ENCODE results near the gene DARS1.
"Not testable (repeated sequence)": the region's sequence is repeated elsewhere in the genome, so short reads cannot be mapped to it uniquely, and the experiment has no call there.

The DARS1 gene

DNA sequence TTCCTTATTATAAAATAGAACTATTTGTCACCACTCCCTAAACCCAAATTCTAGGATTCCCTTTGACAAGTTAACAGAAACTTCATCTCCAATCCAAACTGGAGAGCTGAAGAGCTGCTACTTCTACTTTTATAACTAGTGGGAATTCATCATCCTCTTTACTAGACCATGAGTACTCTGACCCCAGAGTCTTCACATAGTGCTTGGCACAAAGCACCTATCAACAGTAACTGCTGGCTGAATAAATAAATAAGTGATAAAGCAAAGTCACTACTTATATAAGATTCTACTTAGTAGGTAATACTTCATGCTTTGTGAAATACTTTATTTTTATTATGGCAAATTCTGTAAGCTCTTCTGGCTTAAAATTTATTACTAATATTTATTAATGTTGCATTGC, 49.5 kb downstream of the DARS1 start:
- DNase-seq: no peak

DNA sequence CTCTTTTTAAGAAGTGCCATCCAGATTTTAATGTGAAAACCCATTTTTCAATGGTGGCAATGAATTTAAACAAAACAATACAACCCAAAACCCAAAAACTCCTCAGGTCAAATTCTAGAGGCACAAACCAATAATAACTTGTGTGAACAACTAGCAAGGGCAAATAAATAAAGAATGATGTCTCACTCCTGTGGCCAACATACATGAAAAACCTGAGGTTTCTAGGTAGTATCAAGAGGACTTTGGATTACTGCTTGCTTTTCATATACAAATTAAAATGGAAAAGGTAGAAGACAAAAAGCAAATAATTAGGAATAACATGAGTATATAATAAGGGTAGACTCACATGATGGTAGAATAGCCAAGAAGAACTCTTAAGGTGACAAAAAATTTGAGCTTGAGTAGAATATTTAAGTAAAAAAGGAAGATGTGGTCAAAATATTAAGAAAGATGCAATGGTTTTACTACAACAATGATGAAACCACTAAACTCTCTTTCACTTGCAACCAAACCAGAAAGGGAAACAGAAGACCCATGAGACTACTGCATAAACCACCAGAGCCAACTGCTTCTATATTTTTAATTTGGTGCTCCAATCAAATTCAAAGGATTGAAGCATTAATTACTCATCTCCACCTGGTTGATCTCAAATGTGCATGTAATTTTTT, 53.5 kb downstream of the DARS1 start:
- no peak for DNase-seq

DNA sequence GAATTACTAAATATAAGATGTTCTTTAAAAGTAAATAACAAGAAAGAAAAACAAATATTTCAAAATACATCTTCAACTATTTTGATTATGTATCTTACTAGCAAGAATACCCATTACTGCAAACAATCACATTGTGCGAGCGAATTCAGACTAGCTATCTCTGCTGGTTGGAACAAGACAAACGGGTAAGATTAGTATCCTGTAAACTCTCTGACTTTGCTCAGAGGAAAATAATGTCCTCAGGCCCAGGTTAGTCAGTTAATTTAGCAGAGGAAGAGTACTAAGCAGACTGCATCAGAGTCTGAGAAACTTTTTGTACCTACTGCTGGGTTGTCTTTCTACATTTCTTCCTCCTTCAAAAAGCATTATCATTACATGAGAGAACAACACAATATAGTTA, 58.8 kb downstream of the DARS1 start:
- DNase-seq: no peak

DNA sequence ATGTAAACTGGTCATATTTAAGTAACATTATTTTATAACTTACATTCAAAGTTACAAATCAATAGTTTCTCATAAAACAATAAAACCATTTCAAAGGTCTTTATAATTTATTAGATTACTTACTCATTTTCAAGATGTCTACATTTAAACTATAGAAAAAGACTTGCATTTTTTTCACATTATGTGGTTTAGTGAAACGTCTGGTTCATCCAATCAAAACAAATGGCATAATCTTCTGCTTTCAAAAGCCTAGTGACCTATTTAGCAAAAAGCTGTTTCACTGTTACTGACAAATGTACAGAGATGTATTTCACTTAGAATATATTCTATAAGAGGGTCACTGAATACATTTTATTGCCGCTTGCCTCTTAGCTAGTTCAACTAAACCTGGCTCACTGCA, 59.9 kb downstream of the DARS1 start:
- no peak for DNase-seq

DNA sequence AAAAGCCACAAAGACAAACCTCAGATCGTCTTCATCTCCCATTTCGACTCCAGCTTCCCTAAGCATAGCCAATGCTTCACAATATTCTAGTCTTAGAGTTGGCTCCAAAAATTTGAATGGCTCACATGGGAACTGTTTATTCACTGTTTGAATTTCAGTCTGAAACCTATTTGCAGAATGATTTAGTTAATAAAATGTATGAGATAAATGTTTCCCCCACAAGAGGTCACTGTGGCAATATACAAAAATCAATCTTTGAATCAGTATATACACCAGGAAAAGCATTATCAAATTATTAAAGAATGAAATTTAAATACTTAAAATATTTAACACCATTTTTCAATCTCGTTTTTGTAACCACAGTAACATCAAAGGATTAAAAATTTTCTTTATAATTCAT, 69.2 kb downstream of the DARS1 start:
- DNase-seq: no peak

DNA sequence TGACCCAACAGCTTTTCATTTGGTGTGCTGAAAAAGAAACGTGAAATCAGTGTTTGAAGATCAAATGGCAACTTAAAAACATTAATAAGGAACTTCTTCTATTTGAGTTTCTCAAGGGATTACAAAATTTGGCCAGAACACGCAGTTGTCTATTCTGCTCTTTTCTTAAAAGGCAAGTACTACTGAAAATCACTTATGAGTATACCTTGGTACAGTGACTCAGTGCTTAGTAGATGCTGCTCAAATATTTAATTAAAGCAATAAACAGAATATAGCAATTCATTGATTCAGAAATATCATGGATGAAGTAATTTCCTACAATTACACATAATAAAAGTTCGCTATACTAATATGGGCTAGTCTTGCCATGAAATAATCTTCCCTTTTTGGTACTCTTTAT, 70.9 kb downstream of the DARS1 start:
- DNase-seq: no peak

DNA sequence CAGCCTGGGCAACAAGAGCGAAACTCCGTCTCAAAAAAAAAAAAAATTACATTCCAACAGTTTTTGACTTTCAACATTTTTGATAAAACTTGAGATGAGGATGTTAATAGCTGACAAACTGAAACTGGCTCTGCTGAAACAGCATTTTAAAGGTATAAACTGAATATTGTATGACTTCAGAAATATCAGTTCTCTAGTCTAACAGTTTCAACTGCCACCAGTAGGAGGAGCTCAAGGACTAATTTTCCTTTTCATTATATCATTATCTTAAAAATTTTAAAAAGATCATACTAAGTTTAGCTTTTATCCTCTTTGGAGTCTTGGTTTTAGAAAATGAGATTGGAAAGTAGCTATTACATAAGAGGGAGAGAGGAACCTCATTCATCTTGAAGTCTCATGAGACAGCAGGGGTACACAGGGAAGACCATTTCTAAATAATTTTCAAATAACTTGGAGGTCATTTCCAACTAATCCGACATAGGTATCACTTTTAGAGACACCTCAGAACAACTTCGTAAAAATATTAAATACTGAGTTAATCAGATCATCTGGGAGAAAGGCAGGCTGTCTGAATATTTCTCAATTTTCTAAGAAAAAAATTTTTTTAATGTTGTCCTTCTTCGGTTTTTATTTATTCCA, 71.6 kb downstream of the DARS1 start:
- DNase-seq: no peak

DNA sequence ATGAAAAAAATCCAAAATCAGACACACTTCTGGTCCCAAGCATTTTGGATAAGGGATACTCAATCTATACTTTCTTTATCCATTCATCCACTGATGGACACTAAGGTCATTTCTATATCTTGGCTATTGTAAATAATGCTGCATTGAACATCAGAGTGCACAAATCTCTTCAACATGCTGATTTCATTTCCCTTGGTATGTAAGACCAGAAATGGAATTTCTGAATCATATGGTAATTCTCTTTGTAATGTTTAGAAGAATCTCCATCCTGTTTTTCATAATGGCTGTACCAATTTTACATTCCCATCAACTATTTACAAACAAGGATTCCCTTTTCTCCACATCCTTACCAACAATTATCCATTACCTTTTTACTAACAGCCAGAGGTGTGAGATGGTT, 75.5 kb downstream of the DARS1 start:
- DNase-seq: no peak

DNA sequence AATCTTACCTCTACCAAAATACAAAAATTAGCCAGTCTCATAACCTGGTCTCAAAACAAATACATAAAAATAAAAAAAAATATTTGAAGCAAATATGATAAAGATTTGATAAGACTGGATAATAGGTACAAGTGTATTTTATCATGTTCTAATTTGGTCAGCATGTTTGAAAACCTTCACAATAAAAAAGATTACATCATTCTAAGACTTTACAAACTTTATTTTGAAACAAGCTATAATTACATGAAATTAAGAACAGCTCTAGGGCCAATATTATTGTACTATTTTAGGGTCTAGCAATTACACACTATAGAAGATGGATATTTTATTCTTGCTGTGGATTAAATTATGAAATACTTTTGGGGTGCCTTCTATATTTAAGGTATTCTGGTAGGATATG, 79.7 kb downstream of the DARS1 start:
- no peak for DNase-seq

DNA sequence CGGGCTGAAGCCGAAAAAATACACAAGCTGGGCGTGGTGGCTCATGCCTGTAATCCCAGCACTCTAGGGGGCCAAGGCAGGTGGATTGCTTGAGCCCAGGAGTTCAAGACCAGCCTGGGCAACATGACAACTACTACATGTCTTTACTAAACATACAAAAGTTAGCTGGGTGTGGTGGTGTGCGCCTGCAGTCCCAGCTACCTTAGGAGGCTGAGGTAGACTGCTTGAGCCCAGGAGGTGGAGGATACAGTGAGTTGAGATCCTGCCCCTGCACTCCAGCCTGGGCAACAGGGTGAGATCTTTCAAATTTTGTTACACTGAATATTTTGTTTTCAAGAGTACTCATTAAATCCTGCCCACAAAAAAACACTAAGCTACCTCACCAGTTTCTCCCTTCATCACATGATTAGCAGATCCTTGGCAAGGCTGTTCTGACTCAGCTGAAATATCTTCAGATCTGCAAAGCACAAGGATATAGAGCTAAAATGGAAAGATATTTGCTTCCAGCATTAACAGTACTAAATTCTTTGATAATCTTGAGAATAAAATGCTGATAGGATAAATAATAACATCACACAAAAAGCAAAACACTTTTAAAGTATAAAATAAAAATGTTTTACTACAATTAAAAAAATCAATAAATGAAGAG, 81.0 kb downstream of the DARS1 start:
- DNase-seq: no peak

DNA sequence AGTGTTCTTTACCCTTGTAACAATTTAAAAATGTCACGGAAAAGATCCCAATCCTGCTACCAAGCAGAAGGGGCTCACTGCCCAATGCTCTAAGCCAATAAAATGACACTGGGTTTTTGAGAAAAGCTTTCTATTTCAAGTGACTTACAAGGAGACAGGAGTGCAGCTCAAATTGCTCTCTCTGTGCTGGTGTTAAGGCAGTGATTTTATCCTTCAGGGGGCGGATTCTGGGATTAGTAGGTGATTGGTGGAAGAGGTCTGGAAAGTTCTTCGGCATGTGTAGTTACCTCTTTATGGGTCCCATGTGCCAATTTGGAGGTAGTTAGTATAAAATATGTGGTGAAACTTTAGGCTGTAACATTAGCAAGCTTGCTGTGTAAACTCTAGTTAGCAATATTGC, 81.8 kb downstream of the DARS1 start:
- no peak for DNase-seq

DNA sequence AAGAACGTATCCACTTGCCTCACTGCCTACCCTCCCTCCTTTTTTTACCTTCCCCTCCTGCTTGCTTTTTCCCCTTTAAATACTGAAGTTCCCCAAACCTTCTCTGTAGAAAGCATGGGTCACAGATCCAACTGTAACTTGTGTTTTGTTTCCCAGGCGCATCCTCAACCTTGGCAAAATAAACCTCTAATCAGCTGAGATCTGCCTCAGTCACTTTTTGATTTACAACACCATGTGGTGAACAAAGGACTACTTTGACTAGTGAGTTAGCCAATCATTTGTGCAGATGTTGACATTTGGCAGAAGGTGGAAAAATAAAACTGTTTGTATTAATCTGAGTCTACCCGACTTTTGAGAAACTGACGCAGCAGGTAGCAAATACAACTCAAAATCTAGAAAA, 85.9 kb downstream of the DARS1 start:
- DNase-seq: no peak

DNA sequence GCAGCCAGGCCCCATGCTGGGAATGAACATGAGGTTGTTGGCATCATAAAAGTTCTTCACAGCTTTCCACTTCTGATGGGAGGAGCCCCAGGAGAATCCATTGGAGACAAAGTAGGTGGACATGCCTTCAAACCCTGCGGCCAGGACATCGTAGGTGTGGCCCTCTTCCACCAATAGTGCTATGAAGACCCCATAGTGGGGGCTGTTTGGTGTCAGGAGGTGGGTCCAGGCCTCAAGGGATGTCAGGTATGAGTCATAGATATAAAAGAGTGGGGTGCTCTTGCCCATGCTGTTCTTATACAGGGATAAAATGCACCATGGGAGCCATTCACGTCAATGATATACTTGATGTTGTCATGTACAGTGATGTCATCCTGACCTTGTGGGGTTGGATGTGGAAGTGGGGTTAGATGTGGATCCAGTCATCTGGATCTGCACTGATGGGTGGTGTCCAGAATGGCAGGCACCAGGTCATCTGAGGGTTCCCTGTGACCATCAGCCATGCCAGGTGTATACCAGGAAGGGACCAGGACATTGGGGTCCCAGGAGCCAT, 87.1 kb downstream of the DARS1 start:
- DNase-seq: no peak

DNA sequence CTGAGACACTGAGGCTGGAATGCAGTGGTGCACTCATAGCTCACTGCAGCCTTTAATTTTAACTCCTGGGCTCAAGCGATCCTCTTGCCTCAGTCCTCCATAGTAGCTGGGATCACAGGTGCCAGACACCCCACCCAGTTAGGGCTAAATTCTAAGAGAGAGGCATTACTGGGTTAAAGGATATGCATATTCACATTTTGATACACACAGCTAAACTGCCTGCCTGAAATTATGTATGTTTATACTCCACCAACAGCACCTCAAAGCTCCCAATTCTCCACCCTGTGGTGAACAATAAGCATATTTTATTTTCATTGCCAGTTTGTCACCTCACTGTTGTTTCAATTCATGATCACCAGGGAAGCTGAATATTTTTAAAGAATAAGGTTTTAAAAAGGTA, 90.5 kb downstream of the DARS1 start:
- DNase-seq: no peak

DNA sequence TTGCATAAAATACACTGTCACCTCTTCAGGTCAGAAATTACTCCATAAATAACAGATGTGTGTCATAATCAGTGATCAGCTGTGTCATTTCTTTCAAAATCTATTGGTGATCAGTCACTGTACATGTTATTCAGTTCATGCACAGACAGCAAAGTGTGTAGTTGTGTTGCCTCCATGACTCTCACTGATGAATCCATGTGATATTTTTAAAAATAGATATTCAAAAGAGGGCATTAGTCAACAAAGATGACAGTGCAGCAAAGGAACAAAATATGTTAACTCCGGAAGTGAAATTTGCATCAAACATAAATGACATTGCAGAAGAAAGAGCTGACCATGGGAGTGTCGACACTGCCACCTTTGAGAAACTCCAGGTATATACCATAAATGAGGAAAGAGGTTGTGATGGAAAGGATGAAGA, 92.0 kb downstream of the DARS1 start:
- DNase-seq: no peak

DNA sequence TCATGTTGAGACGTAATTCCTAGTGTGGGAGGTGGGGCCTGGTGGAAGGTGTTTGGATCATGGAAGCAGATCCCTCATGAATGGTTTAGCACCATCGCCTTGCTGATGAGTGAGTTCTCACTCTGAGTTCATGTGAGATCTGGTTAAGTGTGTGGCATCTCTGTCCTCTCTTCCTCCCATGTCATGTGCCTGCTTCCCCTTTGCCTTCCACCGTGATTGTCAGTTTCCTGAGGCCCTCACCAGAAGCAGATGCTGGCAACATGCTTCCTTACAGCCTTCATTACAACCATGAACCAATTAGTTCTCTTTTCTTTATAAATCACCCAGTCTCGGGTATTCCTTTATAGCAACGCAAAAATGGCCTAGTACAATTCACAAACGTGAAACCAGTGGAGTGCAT, 94.6 kb downstream of the DARS1 start:
- no peak for DNase-seq

DNA sequence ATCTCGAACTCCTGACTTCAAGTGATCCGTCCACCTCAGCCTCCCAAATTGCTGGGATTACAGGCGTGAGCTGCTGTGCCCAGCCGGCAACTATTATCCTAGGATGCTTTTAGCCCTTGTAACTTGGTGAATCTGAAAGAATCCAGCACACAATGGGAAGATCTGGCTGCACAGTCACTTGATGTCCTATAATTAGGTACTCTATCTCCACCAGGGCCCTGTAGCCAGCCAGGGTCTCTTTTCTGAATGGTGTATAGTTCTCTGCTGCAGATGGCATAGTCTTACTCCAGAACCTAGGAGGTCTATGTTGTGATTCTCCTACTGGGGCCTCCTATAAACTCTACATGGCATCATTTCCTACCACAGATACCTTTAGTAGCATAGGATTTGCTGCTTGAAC, 95.3 kb downstream of the DARS1 start:
- no peak for DNase-seq

DNA sequence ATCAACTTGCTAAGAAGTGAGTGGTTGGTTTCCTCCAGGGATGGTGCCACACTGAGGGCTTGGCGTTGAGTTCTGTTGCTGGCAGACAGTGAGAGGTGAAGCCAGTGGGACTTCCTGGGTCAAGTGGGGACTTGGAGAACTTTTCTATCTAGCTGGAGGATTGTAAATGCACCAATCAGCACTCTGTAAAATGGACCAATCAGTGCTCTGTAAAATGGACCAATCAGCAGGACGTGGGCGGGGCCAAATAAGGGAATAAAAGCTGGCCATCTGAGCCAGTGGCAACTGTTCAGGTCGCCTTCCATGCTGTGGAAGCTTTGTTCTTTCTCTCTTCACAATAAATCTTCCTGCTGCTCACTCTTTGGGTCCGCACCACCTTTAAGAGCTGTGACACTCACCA, 96.8 kb downstream of the DARS1 start:
- DNase-seq: not testable (repeated sequence)

DNA sequence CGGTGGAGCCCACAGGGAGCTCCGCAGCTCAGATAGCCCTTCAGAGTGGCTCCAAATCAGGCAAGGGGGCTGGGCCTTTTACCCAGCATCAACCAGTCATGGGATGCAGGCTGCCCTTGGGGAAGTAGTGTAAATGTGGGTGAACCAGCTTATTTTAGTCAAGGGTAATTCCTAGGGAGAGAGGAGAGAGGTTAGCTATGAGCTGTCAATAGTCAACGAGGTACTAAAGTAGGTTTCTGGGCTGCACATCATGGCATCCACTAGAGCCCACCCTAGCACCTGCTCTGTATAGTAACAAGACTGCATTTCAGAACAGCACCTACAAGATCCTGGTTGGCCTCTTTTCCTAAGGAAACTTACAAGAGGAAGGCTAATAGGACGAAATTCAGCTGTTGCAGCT, 99.7 kb downstream of the DARS1 start:
- no peak for DNase-seq

DNA sequence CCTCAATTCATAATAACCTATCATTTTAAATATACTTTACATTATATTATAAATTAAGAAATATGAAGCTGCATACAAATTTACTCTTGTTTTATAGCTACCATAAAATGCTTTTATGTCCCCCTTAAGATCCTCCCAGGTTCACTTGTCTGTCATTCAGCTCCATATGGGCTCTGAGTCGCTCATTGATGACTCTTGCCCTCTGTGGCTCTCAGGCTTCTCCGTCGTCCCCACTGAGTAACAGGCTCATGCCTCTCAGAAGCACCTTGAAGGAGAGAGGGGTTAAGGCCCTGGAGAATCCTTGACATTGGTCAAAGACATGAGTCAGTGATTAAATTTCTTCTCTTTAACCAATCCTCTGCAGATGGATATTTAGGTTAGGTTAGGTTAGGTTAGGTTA, 103.0 kb downstream of the DARS1 start:
- no peak for DNase-seq

DNA sequence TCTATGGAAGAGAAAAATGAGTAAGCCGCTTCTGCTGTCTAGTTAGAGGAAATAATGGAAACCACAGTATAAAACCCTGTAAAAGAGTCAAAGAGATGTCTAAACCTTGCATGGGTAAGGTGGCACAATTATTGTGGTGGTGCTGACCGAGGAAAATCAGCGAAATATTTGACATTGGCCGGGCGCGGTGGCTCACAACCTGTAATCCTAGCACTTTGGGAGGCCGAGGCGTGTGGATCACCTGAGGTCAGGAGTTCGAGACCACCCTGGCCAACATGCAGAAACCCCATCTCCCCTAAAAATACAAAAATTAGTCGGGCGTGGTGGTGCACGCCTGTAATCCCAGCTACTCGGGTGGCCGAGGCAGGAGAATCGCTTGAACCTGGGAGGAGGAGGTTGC, 108.7 kb downstream of the DARS1 start:
- DNase-seq: not testable (repeated sequence)

DNA sequence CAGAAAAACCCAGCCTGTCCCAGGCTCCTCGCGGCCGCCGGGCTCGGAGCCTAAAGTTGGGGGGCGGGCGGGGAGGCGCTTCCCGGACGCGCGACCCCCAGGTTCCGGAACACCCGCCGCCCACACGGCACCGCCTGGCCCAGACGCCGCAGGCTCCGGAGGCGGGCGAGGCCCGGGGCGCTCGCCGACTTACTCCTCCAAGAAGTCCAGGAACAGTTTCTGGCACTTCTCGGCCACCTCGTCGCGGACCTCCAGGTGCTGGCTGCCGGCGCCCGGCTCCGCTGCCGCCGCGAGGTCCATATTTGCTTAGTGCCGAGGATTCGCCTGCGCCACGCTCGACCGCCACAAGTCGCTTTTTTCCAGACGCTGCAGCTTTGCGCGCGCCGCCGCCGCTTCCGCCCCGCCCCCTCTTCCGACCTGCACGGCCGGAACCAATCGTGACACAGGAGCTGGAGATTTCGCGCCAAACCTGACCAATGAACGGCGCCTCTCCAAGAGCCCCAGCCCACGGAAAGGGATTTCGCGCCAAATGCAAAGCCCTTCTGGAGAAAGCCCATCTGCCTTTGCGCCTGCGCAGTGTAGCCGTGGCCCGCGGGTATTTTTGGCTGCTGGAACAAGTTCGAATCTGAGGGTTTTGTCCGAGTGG, 109.2 kb downstream of the DARS1 start, which contains the start of gene MCM6:
Gene MCM6 (minus strand): TSS at position 378 of the 646 bp plus-strand sequence. CDS start 78 bp downstream, at position 300.
- DNase-seq: peak; percentile 99

DNA sequence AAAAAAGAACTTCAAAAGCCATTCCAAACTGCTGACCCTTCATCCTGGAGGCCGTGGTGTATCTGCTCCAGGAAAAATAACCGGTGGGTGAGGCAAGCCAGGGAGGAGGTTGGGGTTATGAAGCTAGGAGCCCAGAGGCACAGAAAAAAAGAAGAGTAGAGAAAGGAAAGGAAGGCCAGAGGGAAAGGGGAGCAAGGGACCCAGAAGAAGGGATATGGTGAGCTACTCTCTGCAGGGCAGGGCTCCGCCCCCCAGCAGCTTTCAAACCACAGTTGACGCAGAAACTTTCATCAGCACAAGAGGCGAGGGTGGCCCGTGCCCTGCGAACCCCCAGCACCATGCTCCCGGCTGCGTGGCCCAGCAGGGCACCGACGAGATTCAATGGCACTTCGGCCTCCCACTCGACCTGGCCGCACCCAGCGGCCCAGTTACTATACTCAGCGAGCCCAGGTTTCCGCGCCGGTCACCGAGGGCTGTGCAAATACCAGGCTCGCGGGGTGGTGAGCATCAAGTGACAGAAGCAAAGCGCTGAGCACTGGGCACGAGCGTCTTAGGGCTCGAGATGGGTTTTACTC, 109.8 kb downstream of the DARS1 start:
- DNase-seq: no peak

Measured in right forelimb (tissue), 1 donor.